DOHH2 (cell line): ENCODE measurements around the gene GART.

Experiments
- EZH2phosphoT487 ChIP-seq: fragments of 200-600 bp; sonication (generic); IDR thresholded peaks from 2 replicates; pipeline ENCODE4 v1.6.1; 2017; ENCODE audit warnings: borderline replicate concordance, mild to moderate bottlenecking, antibody characterized with exemption, low read length, moderate library complexity, mixed read lengths
- TF ChIP-seq, protein P1 (sequence below): fragments of 200-600 bp; sonication (generic); IDR thresholded peaks from one replicate; pipeline ENCODE4 v1.5.1; 2014; ENCODE audit warnings: antibody characterized with exemption, mild to moderate bottlenecking, low read depth, low read length; ENCODE audit not compliant: poor library complexity, severe bottlenecking

DNA sequence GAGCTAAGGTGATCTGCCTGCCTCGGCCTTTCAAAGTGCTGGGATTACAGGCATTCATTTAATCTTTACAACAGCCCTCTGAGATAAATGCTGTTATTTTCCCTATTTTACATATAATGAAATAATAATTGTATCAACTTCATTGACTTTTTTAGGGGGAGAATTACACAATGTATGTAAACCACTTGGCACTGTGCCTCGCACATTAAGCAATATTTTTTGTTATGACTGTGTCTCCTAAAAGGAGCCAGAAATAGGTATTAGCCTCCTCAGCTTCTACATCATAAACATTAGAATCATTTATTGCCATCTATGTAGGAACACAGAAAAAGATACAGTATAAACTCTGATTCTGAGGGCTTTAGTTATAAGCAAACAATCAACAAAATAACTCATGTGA lies 49.3 kb downstream of the GART start:
- TF ChIP-seq, protein P1, sequence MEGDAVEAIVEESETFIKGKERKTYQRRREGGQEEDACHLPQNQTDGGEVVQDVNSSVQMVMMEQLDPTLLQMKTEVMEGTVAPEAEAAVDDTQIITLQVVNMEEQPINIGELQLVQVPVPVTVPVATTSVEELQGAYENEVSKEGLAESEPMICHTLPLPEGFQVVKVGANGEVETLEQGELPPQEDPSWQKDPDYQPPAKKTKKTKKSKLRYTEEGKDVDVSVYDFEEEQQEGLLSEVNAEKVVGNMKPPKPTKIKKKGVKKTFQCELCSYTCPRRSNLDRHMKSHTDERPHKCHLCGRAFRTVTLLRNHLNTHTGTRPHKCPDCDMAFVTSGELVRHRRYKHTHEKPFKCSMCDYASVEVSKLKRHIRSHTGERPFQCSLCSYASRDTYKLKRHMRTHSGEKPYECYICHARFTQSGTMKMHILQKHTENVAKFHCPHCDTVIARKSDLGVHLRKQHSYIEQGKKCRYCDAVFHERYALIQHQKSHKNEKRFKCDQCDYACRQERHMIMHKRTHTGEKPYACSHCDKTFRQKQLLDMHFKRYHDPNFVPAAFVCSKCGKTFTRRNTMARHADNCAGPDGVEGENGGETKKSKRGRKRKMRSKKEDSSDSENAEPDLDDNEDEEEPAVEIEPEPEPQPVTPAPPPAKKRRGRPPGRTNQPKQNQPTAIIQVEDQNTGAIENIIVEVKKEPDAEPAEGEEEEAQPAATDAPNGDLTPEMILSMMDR, result no peak
- no peak for TF ChIP-seq EZH2phosphoT487
